K562 (cell line): ENCODE measurements around the gene FTL. TPM values are rescaled to one million over a fixed set of nuclear protein-coding genes. Genes with fewer than 3 reads are reported as not detected.

Experiments used
- ARID3B ChIP-seq: fragments of 250-450 bp; sonication (Bioruptor Pico); IDR thresholded peaks from 2 replicates; pipeline ENCODE4 v1.4.0; 2020; ENCODE audit warnings: borderline replicate concordance
- CBX8 ChIP-seq: fragments of 200-600 bp; sonication (generic); IDR thresholded peaks from 2 replicates; pipeline ENCODE4 v1.6.1; 2012; ENCODE audit warnings: borderline replicate concordance, mixed run types, low read depth, mild to moderate bottlenecking, moderate library complexity, mixed read lengths, low read length, control low read depth, inconsistent platforms; ENCODE audit not compliant: poor library complexity, severe bottlenecking; ENCODE audit errors: extremely low read depth
- FOSL1 ChIP-seq: fragments of 200-800 bp; sonication (Bioruptor generic); conservative IDR thresholded peaks from 2 replicates; pipeline ENCODE4 v1.6.1; 2016; ENCODE audit warnings: missing genetic modification characterization, missing compliant biosample characterization
- FOXJ2 ChIP-seq: fragments of 200-800 bp; sonication (Bioruptor generic); IDR thresholded peaks from 2 replicates; pipeline ENCODE4 v1.6.1; 2016; ENCODE audit warnings: missing genetic modification characterization, missing compliant biosample characterization
- HNRNPK ChIP-seq: fragments of 200-400 bp; formaldehyde crosslinking; IDR thresholded peaks from one replicate; pipeline ENCODE4 v1.6.1; 2018; ENCODE audit warnings: mild to moderate bottlenecking, low read depth, low read length; ENCODE audit not compliant: poor library complexity, severe bottlenecking
- KLF1 ChIP-seq: fragments of 450-650 bp; IDR thresholded peaks from 2 replicates; pipeline ENCODE4 v1.6.1; 2016; ENCODE audit warnings: missing genetic modification characterization, missing compliant biosample characterization
- PHB2 ChIP-seq: fragments of 450-650 bp; IDR thresholded peaks from 2 replicates; pipeline ENCODE4 v1.6.1; 2017; ENCODE audit warnings: low read depth
- POU5F1 ChIP-seq: fragments of 150-350 bp; IDR thresholded peaks from 2 replicates; pipeline ENCODE4 v1.6.1; 2014; ENCODE audit warnings: borderline replicate concordance, low read length, low read depth, mild to moderate bottlenecking; ENCODE audit not compliant: partially characterized antibody
- SAFB ChIP-seq: fragments of 200-400 bp; formaldehyde crosslinking; IDR thresholded peaks from 2 replicates; pipeline ENCODE4 v1.6.1; 2017; ENCODE audit warnings: low read depth, low read length, borderline replicate concordance
- SMAD4 ChIP-seq: fragments of 250-450 bp; sonication (Bioruptor Pico); conservative IDR thresholded peaks from 2 replicates; pipeline ENCODE4 v1.8.0; 2021; ENCODE audit warnings: inconsistent platforms, mild to moderate bottlenecking, moderate library complexity
- TRIM24 ChIP-seq, 2 experiments: fragments of 450-650 bp; IDR thresholded peaks; 2 replicates each; pipeline ENCODE4 v1.6.1; 2016
- ZBTB26 ChIP-seq: fragments of 450-650 bp; formaldehyde crosslinking; IDR thresholded peaks from 2 replicates; pipeline ENCODE4 v1.4.0; 2022; ENCODE audit warnings: missing genetic modification characterization
- ZNF444 ChIP-seq: fragments of 250-450 bp; sonication (Bioruptor Pico); IDR thresholded peaks from 2 replicates; pipeline ENCODE4 v1.4.0; 2020; ENCODE audit warnings: mild to moderate bottlenecking, moderate library complexity
- ZNF644 ChIP-seq: fragments of 200-800 bp; sonication (Bioruptor generic); IDR thresholded peaks from 2 replicates; pipeline ENCODE4 v1.6.1; 2016; ENCODE audit warnings: low read depth, missing genetic modification characterization, missing compliant biosample characterization
- ZNF696 ChIP-seq: fragments of 250-450 bp; sonication (Bioruptor Pico); conservative IDR thresholded peaks from 2 replicates; pipeline ENCODE4 v1.4.0; 2020; ENCODE audit warnings: mild to moderate bottlenecking, moderate library complexity
- polyA plus RNA-seq, 8 experiments: library from polyadenylated mRNA; depleted of rRNA in 4 of 8; stranded (reverse) in 5 of 8; unstranded in 3 of 8; fragments of >200 nt; fragmentation: Nextera tagmentation in 2 of 8; fragmentation: Illumina TruSeq in 1 of 8; extraction: Ambion mirVana in 2 of 8; extraction: Trizol in 1 of 8; gene quantifications; 2 replicates each; pipeline versions ENCODE4 v1.2.1 to v1.2.3, GENCODE V29; 2011 to 2014; ENCODE audit warnings: inconsistent platforms in 1 of 8, missing spikeins in 1 of 8
- total RNA-seq, 7 experiments: library from RNA; depleted of rRNA in 6 of 7; stranded (reverse); fragments of >200 nt in 6 of 7; fragmentation: Illumina TruSeq in 2 of 7; extraction: Trizol in 2 of 7; gene quantifications; 2 replicates each; pipeline versions ENCODE4 v1.2.1 to v1.2.3, GENCODE V29; 2011 to 2021; ENCODE audit warnings: low replicate concordance in 1 of 7
- TF ChIP-seq, protein P1 (sequence below), 2 experiments: fragments of 450-650 bp in 1 of 2; sonication (generic) in 1 of 2; formaldehyde crosslinking in 1 of 2; IDR thresholded peaks; 2 replicates each; pipeline versions ENCODE4 v1.7.1 to v1.9.0; 2016 to 2022; ENCODE audit warnings: inconsistent platforms in 1 of 2, mild to moderate bottlenecking in 1 of 2, missing genetic modification reagents in 1 of 2

Gene FTL
- total and polyA plus RNA-seq, 9 of the 15 experiments (the other 6 are each of a cell fraction or from before 2014, with no cell fraction given) = 1,231 to 27,415 (median 3,965) TPM

DNA sequence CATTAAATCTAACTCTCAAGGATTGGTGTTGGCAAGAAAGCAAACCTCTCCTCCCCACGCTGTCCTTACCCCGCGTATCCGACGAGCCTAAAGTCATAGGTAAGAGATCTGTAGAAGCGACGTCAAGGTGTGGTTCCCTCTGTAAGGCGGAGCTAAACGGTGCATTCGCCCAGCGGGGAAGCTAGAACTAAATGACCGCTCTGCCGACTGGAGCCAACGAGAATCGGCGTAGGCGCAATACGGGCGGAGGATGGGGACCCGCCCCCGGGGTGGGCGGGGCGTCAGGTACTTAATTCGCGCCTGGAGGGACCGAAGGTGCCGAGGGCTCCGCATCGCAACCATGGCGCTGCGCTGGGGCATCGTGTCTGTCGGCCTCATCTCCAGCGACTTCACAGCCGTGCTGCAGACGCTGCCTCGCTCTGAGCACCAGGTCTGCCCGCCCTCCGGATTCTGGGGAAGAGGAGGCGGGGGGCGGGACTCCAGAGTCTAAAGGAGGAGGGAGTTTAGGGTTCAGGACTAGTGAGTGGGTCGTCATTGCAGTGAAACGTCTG lies 31.7 kb upstream of the FTL start, which contains the start of gene DHDH (continued):
- TF ChIP-seq, protein P1, sequence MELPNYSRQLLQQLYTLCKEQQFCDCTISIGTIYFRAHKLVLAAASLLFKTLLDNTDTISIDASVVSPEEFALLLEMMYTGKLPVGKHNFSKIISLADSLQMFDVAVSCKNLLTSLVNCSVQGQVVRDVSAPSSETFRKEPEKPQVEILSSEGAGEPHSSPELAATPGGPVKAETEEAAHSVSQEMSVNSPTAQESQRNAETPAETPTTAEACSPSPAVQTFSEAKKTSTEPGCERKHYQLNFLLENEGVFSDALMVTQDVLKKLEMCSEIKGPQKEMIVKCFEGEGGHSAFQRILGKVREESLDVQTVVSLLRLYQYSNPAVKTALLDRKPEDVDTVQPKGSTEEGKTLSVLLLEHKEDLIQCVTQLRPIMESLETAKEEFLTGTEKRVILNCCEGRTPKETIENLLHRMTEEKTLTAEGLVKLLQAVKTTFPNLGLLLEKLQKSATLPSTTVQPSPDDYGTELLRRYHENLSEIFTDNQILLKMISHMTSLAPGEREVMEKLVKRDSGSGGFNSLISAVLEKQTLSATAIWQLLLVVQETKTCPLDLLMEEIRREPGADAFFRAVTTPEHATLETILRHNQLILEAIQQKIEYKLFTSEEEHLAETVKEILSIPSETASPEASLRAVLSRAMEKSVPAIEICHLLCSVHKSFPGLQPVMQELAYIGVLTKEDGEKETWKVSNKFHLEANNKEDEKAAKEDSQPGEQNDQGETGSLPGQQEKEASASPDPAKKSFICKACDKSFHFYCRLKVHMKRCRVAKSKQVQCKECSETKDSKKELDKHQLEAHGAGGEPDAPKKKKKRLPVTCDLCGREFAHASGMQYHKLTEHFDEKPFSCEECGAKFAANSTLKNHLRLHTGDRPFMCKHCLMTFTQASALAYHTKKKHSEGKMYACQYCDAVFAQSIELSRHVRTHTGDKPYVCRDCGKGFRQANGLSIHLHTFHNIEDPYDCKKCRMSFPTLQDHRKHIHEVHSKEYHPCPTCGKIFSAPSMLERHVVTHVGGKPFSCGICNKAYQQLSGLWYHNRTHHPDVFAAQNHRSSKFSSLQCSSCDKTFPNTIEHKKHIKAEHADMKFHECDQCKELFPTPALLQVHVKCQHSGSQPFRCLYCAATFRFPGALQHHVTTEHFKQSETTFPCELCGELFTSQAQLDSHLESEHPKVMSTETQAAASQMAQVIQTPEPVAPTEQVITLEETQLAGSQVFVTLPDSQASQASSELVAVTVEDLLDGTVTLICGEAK (IDR thresholded peaks at IDR 0.05) = 0 out of 2 replicates have a peak, but pooled peaks have one; percentile 37
- TF ChIP-seq, protein P1 (CRISPR knock-in tag; IDR thresholded peaks at IDR 0.05) = no peak
- no peak for TF ChIP-seq SAFB
- no peak for TF ChIP-seq ZNF444 (CRISPR knock-in tag)
- no peak for TF ChIP-seq TRIM24 (IDR thresholded peaks at IDR 0.05)
- TF ChIP-seq FOXJ2 (tag) = no peak
- no peak for TF ChIP-seq ZBTB26
- no peak for TF ChIP-seq ARID3B (CRISPR knock-in tag)
- no peak for TF ChIP-seq PHB2
- TF ChIP-seq CBX8 = no peak
- TF ChIP-seq ZNF696 = no peak
- TF ChIP-seq POU5F1 = no peak
- TF ChIP-seq HNRNPK = no peak
- no peak for TF ChIP-seq KLF1 (tag)
- no peak for TF ChIP-seq FOSL1 (tag)
- TF ChIP-seq ZNF644 (tag) = no peak
- peak; percentile 51 for TF ChIP-seq SMAD4 (CRISPR knock-in tag)
